ENCODE measurements around the gene MRPS10. TPM values are rescaled to one million over a fixed set of nuclear protein-coding genes. Genes with fewer than 3 reads are reported as not detected.
A peak's percentile ranks its signal among the peaks of the same experiment; 100 is the strongest.

The MRPS10 gene
- total RNA-seq, 6 donors from 2014 or later = 9.2 to 32.4 (median 21.2) TPM

DNA sequence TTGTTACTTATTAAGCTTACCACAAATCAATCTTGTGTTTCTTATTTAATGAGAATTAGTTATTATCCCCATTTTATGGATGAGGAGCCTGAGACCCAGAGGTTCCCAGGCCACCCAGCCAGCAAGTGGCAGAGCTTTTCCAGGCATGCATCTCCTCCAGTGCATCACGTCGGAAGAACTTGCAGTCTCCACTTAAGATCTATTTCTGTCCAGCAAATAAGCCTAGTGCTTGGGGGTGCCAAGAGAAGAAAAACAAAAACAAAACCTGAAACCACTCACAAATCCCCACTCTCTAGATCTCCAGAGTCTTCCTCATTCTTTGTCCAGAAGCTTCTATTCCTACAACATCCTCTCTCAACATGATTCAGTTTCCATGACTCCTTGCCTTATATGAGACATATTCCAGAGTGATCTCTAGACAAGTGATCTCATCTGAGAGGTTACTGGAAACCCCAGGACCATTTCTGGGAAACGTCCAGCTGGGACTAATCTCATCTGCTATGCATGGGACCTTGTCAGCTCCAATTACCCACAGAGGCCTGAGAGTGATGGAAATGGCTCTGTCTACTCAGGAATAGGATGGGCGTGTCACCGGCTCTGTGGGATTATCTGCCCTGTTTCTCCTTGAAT is 27.0 kb downstream of the MRPS10 start:
- no peak overlapping the region for H3K27ac ChIP-seq
- no peaks in the 10 kb centered on the region for H3K36me3 ChIP-seq
- H3K4me3 ChIP-seq = no peak overlapping the region
- no peak for DNase-seq
- 81 to 85% methylated on average over 5 of the region's 5 CpGs for WGBS, 2 donors
- H3K27me3 ChIP-seq = no peaks in the 10 kb centered on the region
- no peaks in the 10 kb centered on the region for H3K4me1 ChIP-seq
- TF ChIP-seq EP300 (IDR thresholded peaks at IDR 0.05) (no peak), POLR2A (IDR thresholded peaks at IDR 0.05) (no peak), POLR2AphosphoS5 (IDR thresholded peaks at IDR 0.05) (no peak)
- TF ChIP-seq, protein P1, sequence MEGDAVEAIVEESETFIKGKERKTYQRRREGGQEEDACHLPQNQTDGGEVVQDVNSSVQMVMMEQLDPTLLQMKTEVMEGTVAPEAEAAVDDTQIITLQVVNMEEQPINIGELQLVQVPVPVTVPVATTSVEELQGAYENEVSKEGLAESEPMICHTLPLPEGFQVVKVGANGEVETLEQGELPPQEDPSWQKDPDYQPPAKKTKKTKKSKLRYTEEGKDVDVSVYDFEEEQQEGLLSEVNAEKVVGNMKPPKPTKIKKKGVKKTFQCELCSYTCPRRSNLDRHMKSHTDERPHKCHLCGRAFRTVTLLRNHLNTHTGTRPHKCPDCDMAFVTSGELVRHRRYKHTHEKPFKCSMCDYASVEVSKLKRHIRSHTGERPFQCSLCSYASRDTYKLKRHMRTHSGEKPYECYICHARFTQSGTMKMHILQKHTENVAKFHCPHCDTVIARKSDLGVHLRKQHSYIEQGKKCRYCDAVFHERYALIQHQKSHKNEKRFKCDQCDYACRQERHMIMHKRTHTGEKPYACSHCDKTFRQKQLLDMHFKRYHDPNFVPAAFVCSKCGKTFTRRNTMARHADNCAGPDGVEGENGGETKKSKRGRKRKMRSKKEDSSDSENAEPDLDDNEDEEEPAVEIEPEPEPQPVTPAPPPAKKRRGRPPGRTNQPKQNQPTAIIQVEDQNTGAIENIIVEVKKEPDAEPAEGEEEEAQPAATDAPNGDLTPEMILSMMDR (IDR thresholded peaks at IDR 0.05) = no peak
- ATAC-seq (ENCODE audit: low FRiP score in 2 of 2) = no peak
- H3K9me3 ChIP-seq = no peaks in the 10 kb centered on the region

DNA sequence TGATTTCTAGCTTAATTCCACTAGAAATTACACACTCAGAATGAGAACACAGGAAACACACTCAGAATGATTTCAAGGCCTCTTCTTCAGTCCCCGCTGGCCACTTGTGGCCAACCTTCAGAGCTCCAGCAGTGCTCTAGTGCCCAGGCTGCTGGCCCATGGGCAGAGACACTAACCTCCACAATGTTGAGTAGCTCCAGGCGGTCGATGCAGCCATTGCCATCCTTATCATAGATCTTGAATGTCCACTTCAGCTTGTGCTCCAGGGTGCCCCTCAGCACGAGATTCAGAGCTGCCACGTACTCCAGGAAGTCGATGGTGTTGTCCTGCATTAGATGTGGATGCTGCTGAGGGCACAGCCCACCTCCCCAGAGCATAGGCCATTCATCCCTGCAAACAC is 29.3 kb downstream of the MRPS10 start:
- no peak for DNase-seq
- Histone ChIP-seq H3K4me1 (no peaks in the 10 kb centered on the region), H3K9me3 (no peaks in the 10 kb centered on the region), H3K36me3 (no peaks in the 10 kb centered on the region), H3K4me3 (no peak overlapping the region), H3K27me3 (no peaks in the 10 kb centered on the region), H3K27ac (no peak overlapping the region)
- 84 to 91% methylated on average over 5 to 6 of the region's 6 CpGs for WGBS, 2 donors
- TF ChIP-seq POLR2AphosphoS5 (IDR thresholded peaks at IDR 0.05) = no peak
- TF ChIP-seq, protein P1 (IDR thresholded peaks at IDR 0.05) = no peak
- TF ChIP-seq EP300 (IDR thresholded peaks at IDR 0.05) = no peak
- TF ChIP-seq POLR2A (IDR thresholded peaks at IDR 0.05) = no peak
- no peak for ATAC-seq (ENCODE audit: low FRiP score in 2 of 2)

- no peak for TF ChIP-seq POLR2AphosphoS5 (IDR thresholded peaks at IDR 0.05)
- no peak for TF ChIP-seq EP300 (IDR thresholded peaks at IDR 0.05)
- TF ChIP-seq, protein P1 (IDR thresholded peaks at IDR 0.05) = no peak
- TF ChIP-seq POLR2A (IDR thresholded peaks at IDR 0.05) = no peak
- WGBS, 2 donors = 77 to 81% methylated on average over 9 to 10 of the region's 10 CpGs
Measured at GRCh38 chr6:42185597-42185996, 32.1 kb downstream of the MRPS10 start.

GRCh38 chr6:42184475-42184874 is 33.2 kb downstream of the MRPS10 start:
- ATAC-seq (ENCODE audit: low FRiP score in 2 of 2) (no peak), DNase-seq (no peak)
- 90 to 100% methylated on average over 2 to 4 of the region's 4 CpGs for WGBS, 2 donors
- H3K4me1 ChIP-seq = no peaks in the 10 kb centered on the region
- no peaks in the 10 kb centered on the region for H3K36me3 ChIP-seq
- no peak overlapping the region for H3K27ac ChIP-seq
- no peaks in the 10 kb centered on the region for H3K27me3 ChIP-seq
- no peak overlapping the region for H3K4me3 ChIP-seq
- no peak for TF ChIP-seq EP300 (IDR thresholded peaks at IDR 0.05)
- no peak for TF ChIP-seq POLR2AphosphoS5 (IDR thresholded peaks at IDR 0.05)
- TF ChIP-seq, protein P1 (IDR thresholded peaks at IDR 0.05) = no peak
- TF ChIP-seq POLR2A (IDR thresholded peaks at IDR 0.05) = no peak
- no peaks in the 10 kb centered on the region for H3K9me3 ChIP-seq

More at GRCh38 chr6:42185597-42185996, 32.1 kb downstream of the MRPS10 start:
- Histone ChIP-seq H3K36me3 (no peaks in the 10 kb centered on the region), H3K9me3 (no peaks in the 10 kb centered on the region), H3K27ac (no peak overlapping the region), H3K4me3 (no peak overlapping the region), H3K27me3 (no peaks in the 10 kb centered on the region), H3K4me1 (no peaks in the 10 kb centered on the region)
- DNase-seq (no peak), ATAC-seq (ENCODE audit: low FRiP score in 2 of 2) (peak in 1 of 2 donors; percentile 30)

GRCh38 chr6:42182101-42182500 is 35.6 kb downstream of the MRPS10 start:
- Histone ChIP-seq H3K36me3 (no peaks in the 10 kb centered on the region), H3K9me3 (no peaks in the 10 kb centered on the region), H3K4me3 (no peak overlapping the region), H3K27ac (no peak overlapping the region), H3K4me1 (peaks cover 0 to 3% (median 0%) of the 10 kb centered on the region in 4 donors), H3K27me3 (no peaks in the 10 kb centered on the region)
- no peak for TF ChIP-seq POLR2A (IDR thresholded peaks at IDR 0.05)
- no peak for TF ChIP-seq EP300 (IDR thresholded peaks at IDR 0.05)
- TF ChIP-seq, protein P1 (IDR thresholded peaks at IDR 0.05) = no peak
- TF ChIP-seq POLR2AphosphoS5 (IDR thresholded peaks at IDR 0.05) = no peak
- no peak for DNase-seq
- ATAC-seq (ENCODE audit: low FRiP score in 2 of 2) = no peak
- 63 to 73% methylated on average over 5 of the region's 5 CpGs for WGBS, 2 donors
